Forelimb muscle (tissue), 1 donor: ENCODE data around the gene SDK2. TPM values are rescaled to one million over a fixed set of nuclear protein-coding genes. Genes with fewer than 3 reads are reported as not detected.

Experiments
- DNase-seq: peaks from one replicate; pipeline ENCODE4 v3.0.0-alpha.2; 2013; ENCODE audit warnings: low read depth
- polyA plus RNA-seq: library from polyadenylated mRNA; unstranded; fragments of 120-200 nt; gene quantifications from one replicate; pipeline ENCODE4 v1.2.1, GENCODE V29; 2013; ENCODE audit not compliant: insufficient read length

The SDK2 gene
- polyA plus RNA-seq, 1 donor, result 27.2 TPM

DNA sequence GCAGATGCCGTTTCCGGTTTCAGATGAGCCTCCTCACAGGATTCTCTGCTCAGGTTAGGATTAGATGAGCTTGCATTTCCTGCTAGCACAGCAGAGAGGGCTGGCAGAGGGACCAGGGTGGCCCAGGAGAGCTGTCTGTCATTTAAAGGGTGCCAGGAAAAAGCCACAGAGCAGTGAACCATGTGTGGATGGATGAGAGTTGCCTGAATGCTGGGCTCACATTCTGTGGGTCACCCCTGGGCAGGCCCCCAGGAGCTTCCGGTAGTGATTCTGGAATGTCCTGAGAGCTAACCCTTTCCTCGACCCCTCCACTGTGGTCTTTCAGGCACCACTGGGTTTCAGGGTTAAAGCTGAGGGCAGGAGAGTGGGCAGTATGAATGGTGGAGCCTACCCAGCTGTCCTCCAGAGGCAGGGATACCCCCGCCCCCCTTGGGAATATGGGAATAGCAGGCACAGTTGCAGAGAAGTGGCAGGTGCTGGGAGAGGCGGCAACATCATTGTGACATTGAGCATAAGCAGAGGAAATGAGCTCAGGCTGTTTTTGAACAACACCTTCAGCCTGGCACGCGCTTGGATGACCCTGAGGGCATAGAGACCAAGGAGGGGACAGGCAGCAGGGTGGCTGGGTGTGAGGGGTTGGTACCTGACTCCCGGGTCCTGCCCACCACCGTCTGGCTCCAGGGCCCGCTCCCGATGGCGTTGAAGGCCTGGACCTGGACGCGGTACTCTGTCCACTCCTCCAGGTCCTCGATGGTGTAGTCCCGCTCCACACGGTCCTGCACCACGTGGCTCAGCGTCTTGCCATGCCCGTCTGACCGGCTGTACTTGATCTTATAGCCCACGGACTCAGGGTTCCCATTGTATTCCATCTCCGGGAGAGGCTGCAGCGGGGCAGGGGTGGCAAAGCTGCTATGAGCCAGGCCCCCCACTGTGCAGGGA, 249.5 kb downstream of the SDK2 start:
- DNase-seq, result no peak

DNA sequence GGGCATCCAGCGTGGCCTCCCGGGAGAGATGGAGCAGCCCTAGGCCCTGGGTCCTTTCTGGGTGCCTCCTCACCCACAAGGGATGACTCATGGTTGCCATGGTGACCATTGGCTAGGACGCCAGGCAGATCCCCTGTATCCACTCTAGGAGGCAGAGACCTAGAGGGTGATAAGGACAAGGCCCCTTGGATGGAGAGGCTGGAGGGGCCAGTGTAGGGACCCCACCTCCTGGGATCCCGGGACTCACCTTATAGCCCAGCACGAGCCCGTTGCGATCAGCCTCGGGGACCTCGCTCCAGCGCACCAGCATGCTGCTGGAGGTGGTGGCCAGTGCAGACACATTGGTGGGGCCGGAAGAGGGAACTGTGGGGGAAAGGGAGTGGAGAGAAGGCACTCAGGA, 250.3 kb downstream of the SDK2 start:
- no peak for DNase-seq

DNA sequence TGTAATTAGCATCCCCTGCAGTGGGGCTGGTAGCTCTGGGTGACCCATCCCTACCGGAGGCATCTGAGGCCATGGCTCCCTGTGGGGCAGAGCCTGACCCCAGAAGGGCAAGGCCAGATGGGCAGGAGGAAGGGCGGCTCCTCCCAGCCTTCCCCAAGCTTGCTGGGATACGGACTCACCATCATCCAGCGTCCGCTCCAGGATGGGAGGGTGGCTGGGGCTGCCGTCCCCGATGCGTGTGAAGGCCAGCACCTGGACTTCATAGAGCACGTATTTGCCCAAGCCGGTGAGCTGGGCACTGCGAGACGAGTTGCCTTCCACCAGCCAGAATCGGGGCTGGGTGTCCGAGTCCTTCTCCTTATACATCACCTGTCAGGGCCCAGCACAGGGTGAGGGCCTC, 250.9 kb downstream of the SDK2 start:
- DNase-seq, result no peak

DNA sequence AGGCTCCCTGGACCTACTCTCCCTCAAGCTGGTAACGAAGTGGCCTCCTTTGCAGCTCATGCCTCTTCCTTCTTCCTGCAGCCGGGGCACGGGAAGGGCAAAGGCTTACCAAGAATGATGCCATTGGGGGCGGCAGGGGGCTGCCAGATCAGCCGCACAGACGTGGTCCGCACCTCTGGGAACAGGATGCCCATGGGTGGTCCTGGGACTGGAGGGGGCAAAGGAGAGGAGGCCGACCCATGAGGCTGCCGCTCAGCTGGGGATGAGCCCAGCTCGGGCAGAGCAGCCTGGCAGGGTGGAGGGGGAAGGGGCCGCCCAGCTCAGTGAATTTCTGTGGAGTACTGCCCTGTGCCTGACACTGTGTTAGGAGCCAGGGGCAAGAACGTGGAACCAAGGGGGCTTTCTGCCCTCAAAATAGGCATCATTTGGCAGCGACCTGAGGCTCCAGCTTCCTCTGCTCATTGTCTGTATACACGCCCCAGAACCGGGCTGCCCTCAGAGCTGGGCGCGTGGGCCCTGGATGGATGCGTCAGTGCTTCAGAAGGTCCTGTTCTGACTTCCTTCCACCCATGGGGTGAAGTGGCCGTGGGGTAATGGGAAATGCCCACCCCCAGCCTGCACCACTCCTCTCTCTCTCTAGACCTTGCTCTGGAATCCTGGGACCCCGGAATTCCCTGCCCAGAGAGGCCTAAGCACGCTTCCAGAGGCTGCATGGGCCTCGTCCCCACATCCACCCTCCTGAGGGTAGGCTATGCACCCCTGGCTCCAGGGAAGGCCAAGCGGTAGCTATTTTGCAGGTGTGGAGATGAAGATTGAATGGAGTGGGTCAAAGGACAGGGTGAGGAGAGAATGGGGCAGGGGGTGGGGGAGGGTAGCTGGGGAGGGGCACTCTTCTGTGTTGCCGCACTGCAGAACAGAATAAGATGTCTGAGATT, 252.6 kb downstream of the SDK2 start:
- DNase-seq, result no peak

DNA sequence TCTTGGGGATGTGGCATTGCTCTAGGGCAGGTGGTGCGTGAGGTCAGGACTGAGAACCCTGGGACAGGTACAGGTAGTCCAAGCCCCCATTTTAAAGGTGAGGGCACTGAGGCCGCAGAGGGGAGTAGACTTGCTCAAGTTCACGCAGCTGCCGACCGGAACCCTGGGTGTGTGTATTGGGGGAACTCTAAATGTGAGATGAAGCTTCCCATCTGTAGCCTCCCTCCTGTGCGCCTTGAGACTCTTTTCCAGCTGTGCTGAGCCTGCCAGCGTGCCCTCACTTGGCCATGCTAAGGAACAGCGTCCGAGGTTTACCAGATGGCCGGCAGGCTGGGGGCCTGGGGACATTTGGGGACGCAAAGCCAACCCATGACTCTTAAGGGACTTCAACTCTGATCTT, 253.4 kb downstream of the SDK2 start:
- DNase-seq, result no peak

DNA sequence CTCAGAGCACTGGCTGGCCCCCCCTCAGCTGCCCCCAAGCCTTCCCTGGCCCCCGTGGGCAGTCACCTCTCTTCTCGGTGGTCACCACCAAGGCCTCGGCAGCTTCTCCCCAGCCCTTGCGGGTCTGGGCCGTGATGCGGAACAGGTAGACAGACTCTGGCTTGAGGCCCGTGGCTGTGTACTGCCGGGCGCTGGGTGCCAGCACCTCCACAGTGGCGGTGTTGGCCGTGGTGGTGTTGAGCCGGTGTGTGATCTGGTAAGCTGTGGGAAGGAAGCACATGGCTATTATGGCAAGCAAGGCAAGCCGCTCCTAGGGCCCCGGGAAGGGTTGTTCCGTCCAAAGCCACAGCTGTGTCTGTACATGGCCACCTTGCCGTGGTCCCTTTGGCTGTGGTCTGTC, 254.0 kb downstream of the SDK2 start:
- DNase-seq, result no peak

DNA sequence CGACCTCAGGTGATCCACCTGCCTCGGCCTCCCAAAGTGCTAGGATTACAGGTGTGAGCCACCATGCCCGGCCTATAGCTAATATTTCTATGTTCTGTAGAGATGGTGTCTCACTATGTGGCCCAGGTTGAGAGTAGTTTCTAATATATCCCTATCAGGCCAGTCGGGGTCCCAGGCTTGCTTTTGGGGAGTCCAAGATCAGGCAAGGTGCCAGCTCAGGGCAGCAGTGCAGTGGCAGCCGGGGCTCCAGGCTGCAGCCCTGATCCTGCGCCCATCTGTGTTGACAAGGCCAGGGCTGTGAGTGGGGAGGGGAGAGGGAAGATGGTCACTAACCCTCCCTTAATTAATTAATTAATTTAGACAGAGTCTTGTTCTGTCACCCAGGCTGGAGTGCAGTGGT, 254.8 kb downstream of the SDK2 start:
- no peak for DNase-seq

GRCh38 chr17:73388578-73388905, 255.7 kb downstream of the SDK2 start:
- DNase-seq, result no peak

GRCh38 chr17:73387746-73388577, 256.3 kb downstream of the SDK2 start:
- no peak for DNase-seq

GRCh38 chr17:73386561-73386960, 257.7 kb downstream of the SDK2 start:
- DNase-seq, result no peak

- no peak for DNase-seq
Observed at GRCh38 chr17:73384926-73385325, 259.3 kb downstream of the SDK2 start.

DNA sequence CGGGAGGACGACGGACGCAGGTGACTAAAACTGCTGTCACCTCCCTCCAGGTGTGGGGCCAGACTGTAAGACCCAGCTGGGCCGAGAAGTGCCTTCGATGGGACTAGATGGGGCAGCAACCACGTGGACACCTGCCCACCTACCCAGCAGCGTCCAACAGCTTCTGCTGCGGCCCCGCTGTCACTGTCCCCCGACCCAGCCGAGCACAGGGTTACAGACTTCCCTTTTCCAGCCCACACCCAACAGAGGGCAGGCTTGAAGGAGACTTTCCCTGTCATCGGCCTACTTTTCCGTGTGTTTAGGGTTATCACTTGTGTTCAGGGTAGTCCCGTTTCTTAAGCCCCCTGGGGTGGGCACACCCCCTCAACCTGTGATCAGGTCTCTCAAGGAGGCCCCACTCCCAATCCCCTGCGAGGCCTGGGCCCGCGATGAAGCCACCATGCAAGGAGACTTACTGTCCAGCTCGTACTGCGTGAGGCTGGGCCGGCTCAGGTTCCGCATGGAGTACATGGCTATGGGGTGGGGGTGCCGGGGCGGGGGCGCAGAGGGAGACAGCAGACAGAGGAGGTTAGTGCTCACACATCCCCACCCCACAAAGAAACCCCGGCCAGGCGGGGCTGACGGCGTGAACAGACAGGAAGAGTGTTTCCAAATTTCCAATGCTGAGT, 263.7 kb downstream of the SDK2 start:
- DNase-seq, result no peak

GRCh38 chr17:73379826-73380225, 264.4 kb downstream of the SDK2 start:
- no peak for DNase-seq

DNA sequence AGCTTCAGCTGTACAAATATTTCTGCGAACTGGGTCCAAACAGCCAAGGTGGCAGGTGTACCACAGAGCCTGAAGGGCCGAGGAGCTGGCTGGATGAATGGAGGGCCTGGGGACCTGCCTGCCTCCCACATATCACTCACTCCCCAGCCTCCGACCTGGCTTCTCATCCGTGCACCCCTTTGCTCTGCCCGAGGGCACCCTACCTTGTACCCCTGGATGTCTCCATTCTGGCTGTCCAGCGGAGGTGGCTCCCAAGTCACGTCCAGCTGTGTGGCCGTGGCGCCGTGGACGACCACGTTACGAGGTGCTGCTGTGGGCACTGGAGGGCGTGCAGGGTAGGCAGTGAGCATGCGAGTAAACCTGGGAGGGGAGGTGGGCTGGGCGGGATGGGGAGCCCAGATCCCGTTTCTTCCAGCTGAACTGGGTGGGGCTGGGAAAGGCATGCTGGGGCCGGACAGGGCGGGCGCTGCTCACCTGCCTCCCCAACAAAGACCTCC, 265.2 kb downstream of the SDK2 start:
- DNase-seq, result no peak

DNA sequence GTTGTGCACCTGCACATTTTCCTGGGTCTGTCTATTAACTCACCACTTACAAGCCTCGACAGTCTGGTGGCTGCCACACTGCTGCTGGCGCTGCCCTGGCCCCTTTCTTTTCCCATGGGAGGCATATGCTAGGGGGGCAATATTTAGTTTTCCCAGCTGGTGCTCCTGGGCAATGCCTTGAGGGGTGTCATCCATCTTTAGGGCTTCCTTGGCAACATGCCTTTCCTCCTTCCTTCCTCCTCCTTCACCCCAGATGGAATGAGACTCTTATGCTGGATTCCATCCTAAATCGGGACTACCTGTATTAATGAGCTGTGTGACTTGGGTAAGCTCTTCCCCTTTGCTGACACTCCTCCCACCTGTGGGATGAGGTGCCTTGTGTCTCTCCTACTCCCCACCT, 267.6 kb downstream of the SDK2 start:
- no peak for DNase-seq

- no peak for DNase-seq
Observed at GRCh38 chr17:73376152-73376551, 268.1 kb downstream of the SDK2 start.

- no peak for DNase-seq
Observed at GRCh38 chr17:73371836-73372235, 272.4 kb downstream of the SDK2 start.

DNA sequence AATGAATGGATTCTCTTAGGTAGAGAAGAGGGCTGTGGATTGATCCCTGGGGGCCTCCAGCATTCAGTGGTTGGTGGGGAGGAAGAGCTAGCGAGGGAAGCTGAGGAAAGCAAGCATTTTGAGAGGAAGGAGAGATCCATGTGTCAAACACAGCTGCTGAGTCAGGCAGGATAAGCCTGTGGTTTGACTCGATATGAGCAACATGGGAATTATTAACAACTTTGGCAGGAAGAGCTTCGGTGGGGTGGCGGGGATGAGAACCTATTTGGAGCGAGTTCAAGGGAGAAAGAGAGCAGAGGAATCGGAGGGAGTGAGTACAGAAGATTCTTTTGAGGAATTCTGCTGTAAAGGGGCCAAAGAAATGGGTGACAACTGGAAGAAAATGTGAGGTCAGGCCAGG, 273.0 kb downstream of the SDK2 start:
- no peak for DNase-seq

GRCh38 chr17:73369817-73370490, 274.3 kb downstream of the SDK2 start:
- peak; percentile 45 for DNase-seq

GRCh38 chr17:73369111-73369521, 275.1 kb downstream of the SDK2 start:
- DNase-seq, result no peak
